Ascending aorta (tissue), 2 donors: ENCODE results near the gene AQP1. TPM values are rescaled to one million over a fixed set of nuclear protein-coding genes. Genes with fewer than 3 reads are reported as not detected.
A peak's percentile ranks its signal among the peaks of the same experiment; 100 is the strongest.

Experiments used
- DNase-seq, 2 donors: peaks; one replicate each; pipeline ENCODE4 v3.0.0-alpha.2; 2019; ENCODE audit warnings: low spot score in 2 of 2
- H3K27ac ChIP-seq, 2 donors: fragments of 200-600 bp; sonication (generic); one replicate each; pipeline ENCODE4 v1.5.1; 2016 to 2017; ENCODE audit warnings: mild to moderate bottlenecking in 1 of 2
- H3K27me3 ChIP-seq: fragments of 200-600 bp; sonication (generic); one replicate; pipeline ENCODE4 v1.5.1; 2017
- H3K36me3 ChIP-seq, 2 donors: fragments of 200-600 bp; sonication (generic); one replicate each; pipeline ENCODE4 v1.5.1; 2016
- H3K4me1 ChIP-seq, 2 donors: fragments of 200-600 bp; sonication (generic); one replicate each; pipeline ENCODE4 v1.5.1; 2016 to 2017; ENCODE audit warnings: mild to moderate bottlenecking in 1 of 2
- H3K4me3 ChIP-seq, 2 donors: fragments of 200-600 bp; sonication (generic); one replicate each; pipeline ENCODE4 v1.5.1; 2016 to 2017; ENCODE audit warnings: mild to moderate bottlenecking in 1 of 2
- H3K9me3 ChIP-seq, 2 donors: fragments of 200-600 bp; sonication (generic); one replicate each; pipeline ENCODE4 v1.5.1; 2016
- CTCF ChIP-seq, 3 experiments: fragments of 200-600 bp in 2 of 3; fragments of 450-650 bp in 1 of 3; sonication (generic) in 2 of 3; IDR thresholded peaks; one replicate each; pipeline ENCODE4 v1.5.1; 2016 to 2019; ENCODE audit warnings: antibody characterized with exemption in 3 of 3, mild to moderate bottlenecking in 1 of 3, moderate library complexity in 1 of 3
- intact Hi-C: fragments of 100-400 bp; cut with DNase I; formaldehyde crosslinking; loops from one replicate; pipeline ENCODE4 v1.15.1; 2023
- total RNA-seq: library from RNA; depleted of rRNA; stranded (reverse); fragments of >200 nt; gene quantifications from one replicate; pipeline ENCODE4 v1.1.0, GENCODE V29; 2016

Gene AQP1
- total RNA-seq, 1 donor from 2014 or later: 2,113 TPM

- H3K9me3 ChIP-seq: no peaks in the 10 kb centered on the region
- DNase-seq: peak; percentile 7 to 64
- TF ChIP-seq CTCF (IDR thresholded peaks at IDR 0.05): no peak
- H3K4me3 ChIP-seq: peak overlapping the region in 1 of 2 donors; percentile 20
- peak overlapping the region; percentile 92 to 97 for H3K27ac ChIP-seq
- H3K4me1 ChIP-seq: peaks cover 29 to 53% of the 10 kb centered on the region in 2 donors
- intact Hi-C loops: no loop called here
- H3K27me3 ChIP-seq: no peaks in the 10 kb centered on the region
- peaks cover 53 to 54% of the 10 kb centered on the region in 2 donors for H3K36me3 ChIP-seq
Observed at GRCh38 chr7:30921540-30922401, 10.1 kb downstream of the AQP1 start.

- no peak for TF ChIP-seq CTCF (IDR thresholded peaks at IDR 0.05)
- Histone ChIP-seq H3K27ac (peak overlapping the region; percentile 92 to 97), H3K4me1 (peaks cover 29 to 45% of the 10 kb centered on the region in 2 donors), H3K4me3 (no peak overlapping the region), H3K27me3 (no peaks in the 10 kb centered on the region), H3K9me3 (no peaks in the 10 kb centered on the region), H3K36me3 (peaks cover 57 to 62% of the 10 kb centered on the region in 2 donors)
- peak; percentile 7 to 64 for DNase-seq
- intact Hi-C loops: no loop called here
Observed at GRCh38 chr7:30922596-30922995, 10.9 kb downstream of the AQP1 start.

- TF ChIP-seq CTCF (IDR thresholded peaks at IDR 0.05): no peak
- intact Hi-C loops: no loop called here
- peak overlapping the region; percentile 92 to 97 for H3K27ac ChIP-seq
- no peaks in the 10 kb centered on the region for H3K9me3 ChIP-seq
- peak in 1 of 2 donors; percentile 63 for DNase-seq
- peaks cover 26 to 39% of the 10 kb centered on the region in 2 donors for H3K4me1 ChIP-seq
- H3K36me3 ChIP-seq: peaks cover 62 to 63% of the 10 kb centered on the region in 2 donors
- no peaks in the 10 kb centered on the region for H3K27me3 ChIP-seq
- H3K4me3 ChIP-seq: no peak overlapping the region
Observed at GRCh38 chr7:30923009-30923773, 11.5 kb downstream of the AQP1 start.

GRCh38 chr7:30923774-30924413 lies 12.2 kb downstream of the AQP1 start:
- H3K4me3 ChIP-seq: no peak overlapping the region
- H3K4me1 ChIP-seq: peaks cover 20 to 32% of the 10 kb centered on the region in 2 donors
- DNase-seq: no peak
- no peaks in the 10 kb centered on the region for H3K9me3 ChIP-seq
- intact Hi-C loops: no loop called here
- TF ChIP-seq CTCF (IDR thresholded peaks at IDR 0.05): no peak
- no peaks in the 10 kb centered on the region for H3K27me3 ChIP-seq
- H3K36me3 ChIP-seq: peaks cover 63 to 67% of the 10 kb centered on the region in 2 donors
- peak overlapping the region; percentile 92 to 97 for H3K27ac ChIP-seq

GRCh38 chr7:30924624-30925023 lies 13.0 kb downstream of the AQP1 start:
- DNase-seq: no peak
- Histone ChIP-seq H3K27ac (peak overlapping the region in 1 of 2 donors; percentile 97), H3K36me3 (peaks cover 63 to 67% of the 10 kb centered on the region in 2 donors), H3K4me1 (peaks cover 18 to 24% of the 10 kb centered on the region in 2 donors), H3K4me3 (no peak overlapping the region), H3K27me3 (no peaks in the 10 kb centered on the region), H3K9me3 (no peaks in the 10 kb centered on the region)
- no peak for TF ChIP-seq CTCF (IDR thresholded peaks at IDR 0.05)
- intact Hi-C loops: no loop called here
